GM12801 (cell line): ENCODE measurements around the gene PDLIM5.

Experiments used
- TF ChIP-seq, protein P1 (sequence below): IDR thresholded peaks from one replicate; pipeline ENCODE4 v1.5.1; 2011; ENCODE audit warnings: control low read depth; ENCODE audit not compliant: insufficient read length; ENCODE audit errors: extremely low read depth

The PDLIM5 gene

DNA sequence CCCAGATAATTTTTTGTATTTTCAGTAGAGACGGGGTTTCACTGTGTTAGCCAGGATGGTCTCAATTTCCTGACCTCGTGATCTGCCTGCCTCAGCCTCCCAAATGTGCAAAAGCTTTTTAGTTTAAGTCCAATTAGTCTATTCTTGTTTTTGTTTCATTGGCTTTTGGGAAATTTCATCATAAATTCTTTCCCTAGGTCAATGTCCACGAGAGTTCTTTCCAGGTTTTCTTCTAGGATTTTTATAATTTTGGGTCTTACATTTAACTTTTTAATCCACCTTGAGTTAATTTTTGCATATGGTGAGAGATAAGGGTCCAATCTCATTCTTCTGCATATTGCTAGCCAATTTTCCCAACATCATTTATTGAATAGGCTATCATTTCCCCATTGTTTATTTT is 36.3 kb upstream of the PDLIM5 start:
- TF ChIP-seq, protein P1, sequence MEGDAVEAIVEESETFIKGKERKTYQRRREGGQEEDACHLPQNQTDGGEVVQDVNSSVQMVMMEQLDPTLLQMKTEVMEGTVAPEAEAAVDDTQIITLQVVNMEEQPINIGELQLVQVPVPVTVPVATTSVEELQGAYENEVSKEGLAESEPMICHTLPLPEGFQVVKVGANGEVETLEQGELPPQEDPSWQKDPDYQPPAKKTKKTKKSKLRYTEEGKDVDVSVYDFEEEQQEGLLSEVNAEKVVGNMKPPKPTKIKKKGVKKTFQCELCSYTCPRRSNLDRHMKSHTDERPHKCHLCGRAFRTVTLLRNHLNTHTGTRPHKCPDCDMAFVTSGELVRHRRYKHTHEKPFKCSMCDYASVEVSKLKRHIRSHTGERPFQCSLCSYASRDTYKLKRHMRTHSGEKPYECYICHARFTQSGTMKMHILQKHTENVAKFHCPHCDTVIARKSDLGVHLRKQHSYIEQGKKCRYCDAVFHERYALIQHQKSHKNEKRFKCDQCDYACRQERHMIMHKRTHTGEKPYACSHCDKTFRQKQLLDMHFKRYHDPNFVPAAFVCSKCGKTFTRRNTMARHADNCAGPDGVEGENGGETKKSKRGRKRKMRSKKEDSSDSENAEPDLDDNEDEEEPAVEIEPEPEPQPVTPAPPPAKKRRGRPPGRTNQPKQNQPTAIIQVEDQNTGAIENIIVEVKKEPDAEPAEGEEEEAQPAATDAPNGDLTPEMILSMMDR: no peak

DNA sequence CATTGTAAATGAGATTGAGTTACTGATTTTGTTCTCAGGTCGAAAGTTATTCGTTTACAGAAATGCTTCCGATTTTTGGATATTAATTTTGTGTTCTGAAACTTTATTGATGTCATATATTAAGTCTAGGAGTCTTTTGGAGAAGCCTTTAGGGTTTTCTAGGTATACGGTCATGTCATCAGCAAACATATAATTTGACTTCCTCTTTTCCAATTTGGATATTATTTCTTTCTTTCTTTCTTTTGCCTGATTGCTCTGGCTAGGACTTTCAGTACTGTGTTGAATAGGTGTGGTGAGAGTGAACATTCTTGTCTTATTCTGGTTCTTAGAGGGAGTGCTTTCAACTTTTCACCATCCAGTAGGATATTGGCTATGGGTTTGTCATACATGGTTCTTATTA is 35.4 kb upstream of the PDLIM5 start:
- TF ChIP-seq, protein P1: no peak

GRCh38 chr4:94416981-94417380 is 34.8 kb upstream of the PDLIM5 start:
- TF ChIP-seq, protein P1: no peak

GRCh38 chr4:94419549-94419948 is 32.2 kb upstream of the PDLIM5 start:
- TF ChIP-seq, protein P1: no peak

DNA sequence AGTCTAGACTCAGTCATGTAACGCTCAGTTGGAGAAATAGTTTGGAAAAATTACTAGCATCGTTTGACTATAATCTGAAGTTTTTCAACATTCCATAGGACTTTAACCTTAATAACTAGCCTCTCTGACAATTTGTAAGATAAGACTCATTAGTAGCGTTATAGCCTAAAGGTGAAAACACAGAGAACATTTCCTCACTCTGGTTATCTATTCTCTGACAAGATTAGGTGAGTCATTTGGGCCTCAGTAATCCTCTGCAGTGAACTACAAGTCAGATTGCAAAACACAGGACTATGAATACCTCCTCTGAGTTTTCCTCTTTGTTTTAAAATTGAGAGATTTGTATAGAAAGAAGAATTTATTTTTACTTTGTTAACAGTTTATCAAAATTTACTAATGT is 31.8 kb upstream of the PDLIM5 start:
- TF ChIP-seq, protein P1: no peak

DNA sequence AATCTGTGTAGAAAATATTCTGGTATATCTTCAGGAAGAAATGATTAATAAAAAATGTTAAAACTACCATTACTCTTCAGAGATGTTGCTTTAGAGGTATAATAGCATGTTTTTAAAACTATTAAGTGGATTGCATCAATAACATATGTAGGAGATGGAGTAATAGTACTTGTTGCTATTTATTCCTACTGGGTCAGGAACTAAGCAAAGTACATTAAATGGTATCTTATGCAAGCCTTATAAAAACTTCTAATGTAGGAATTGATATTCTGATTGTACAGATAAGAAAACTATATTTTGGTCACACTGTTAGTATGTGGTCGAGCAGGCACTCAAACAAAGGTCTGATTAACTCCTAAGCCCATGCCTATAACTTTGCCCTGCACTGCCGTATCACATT is 31.4 kb upstream of the PDLIM5 start:
- TF ChIP-seq, protein P1: no peak

GRCh38 chr4:94426783-94427182 is 25.0 kb upstream of the PDLIM5 start:
- TF ChIP-seq, protein P1: no peak

GRCh38 chr4:94428884-94429283 is 22.9 kb upstream of the PDLIM5 start:
- TF ChIP-seq, protein P1: no peak
